Measurements from ENCODE around the gene OR8D4.
"Not testable (repeated sequence)": the region's sequence is repeated elsewhere in the genome, so short reads cannot be mapped to it uniquely, and the experiment has no call there.

OR8D4 gene

GRCh38 chr11:123901867-123902266 lies at the start of gene OR8D4:
OR8D4 (plus strand) TSS chr11:123902167; CDS start chr11:123906432, 4,265 bp downstream.
- DNase-seq (ENCODE audit: low read depth, low spot score) = no peak
- no peak within 1 kb of the TSS for H3K27ac ChIP-seq

GRCh38 chr11:123852321-123852720 lies 49.6 kb upstream of the OR8D4 start:
- no peak overlapping the region for H3K27ac ChIP-seq
- no peak for DNase-seq (ENCODE audit: low read depth, low spot score)

GRCh38 chr11:123853038-123853437 lies 48.9 kb upstream of the OR8D4 start:
- H3K27ac ChIP-seq = no peak overlapping the region
- DNase-seq (ENCODE audit: low read depth, low spot score) = no peak

- no peak overlapping the region for H3K27ac ChIP-seq
- no peak for DNase-seq (ENCODE audit: low read depth, low spot score)
Measured at GRCh38 chr11:123856444-123856843, 45.5 kb upstream of the OR8D4 start.

GRCh38 chr11:123859731-123860130 lies 42.2 kb upstream of the OR8D4 start:
- DNase-seq (ENCODE audit: low read depth, low spot score) = no peak
- H3K27ac ChIP-seq = no peak overlapping the region

GRCh38 chr11:123865293-123865692 lies 36.7 kb upstream of the OR8D4 start:
- DNase-seq (ENCODE audit: low read depth, low spot score); H3K27ac ChIP-seq: not testable (repeated sequence)

- DNase-seq (ENCODE audit: low read depth, low spot score) = not testable (repeated sequence)
Measured at GRCh38 chr11:123867795-123868194, 34.2 kb upstream of the OR8D4 start.

GRCh38 chr11:123880912-123881311 lies 21.1 kb upstream of the OR8D4 start:
- H3K27ac ChIP-seq = no peak overlapping the region

More at GRCh38 chr11:123867795-123868194, 34.2 kb upstream of the OR8D4 start:
- not testable (repeated sequence) for H3K27ac ChIP-seq

GRCh38 chr11:123885570-123885969 lies 16.4 kb upstream of the OR8D4 start, which contains the start of gene TMEM225:
TMEM225 (minus strand) TSS chr11:123885670; CDS start chr11:123885425, 245 bp downstream.
- no peak within 1 kb of the TSS for H3K27ac ChIP-seq
- no peak for DNase-seq (ENCODE audit: low read depth, low spot score)

More at GRCh38 chr11:123880912-123881311, 21.1 kb upstream of the OR8D4 start:
- DNase-seq (ENCODE audit: low read depth, low spot score) = no peak

GRCh38 chr11:123892031-123892430 lies 9.9 kb upstream of the OR8D4 start:
- no peak overlapping the region for H3K27ac ChIP-seq
- no peak for DNase-seq (ENCODE audit: low read depth, low spot score)

GRCh38 chr11:123899792-123900191 lies 2.2 kb upstream of the OR8D4 start:
- DNase-seq (ENCODE audit: low read depth, low spot score) = no peak
- no peak overlapping the region for H3K27ac ChIP-seq

GRCh38 chr11:123903932-123904331 lies 2.0 kb downstream of the OR8D4 start:
- no peak overlapping the region for H3K27ac ChIP-seq
- DNase-seq (ENCODE audit: low read depth, low spot score) = no peak

GRCh38 chr11:123904932-123905331 lies 3.0 kb downstream of the OR8D4 start:
- no peak overlapping the region for H3K27ac ChIP-seq
- no peak for DNase-seq (ENCODE audit: low read depth, low spot score)

- H3K27ac ChIP-seq = no peak overlapping the region
- no peak for DNase-seq (ENCODE audit: low read depth, low spot score)
Measured at GRCh38 chr11:123905826-123906225, 3.9 kb downstream of the OR8D4 start.

GRCh38 chr11:123920943-123921342 lies 19.0 kb downstream of the OR8D4 start:
- DNase-seq (ENCODE audit: low read depth, low spot score) = no peak
- H3K27ac ChIP-seq = no peak overlapping the region

- no peak for DNase-seq (ENCODE audit: low read depth, low spot score)
- no peak overlapping the region for H3K27ac ChIP-seq
Measured at GRCh38 chr11:123924027-123924426, 22.1 kb downstream of the OR8D4 start.

- H3K27ac ChIP-seq = no peak within 1 kb of the TSS
- DNase-seq (ENCODE audit: low read depth, low spot score) = no peak
Measured at GRCh38 chr11:123939317-123939716, 37.4 kb downstream of the OR8D4 start, which contains the start of gene OR4D5. OR4D5 (plus strand) TSS chr11:123939617; CDS start chr11:123939617, 0 bp downstream.

GRCh38 chr11:123942413-123942812 lies 40.4 kb downstream of the OR8D4 start:
- DNase-seq (ENCODE audit: low read depth, low spot score) = no peak
- H3K27ac ChIP-seq = no peak overlapping the region

- DNase-seq (ENCODE audit: low read depth, low spot score) = no peak
- H3K27ac ChIP-seq = no peak within 1 kb of the TSS
Measured at GRCh38 chr11:123943738-123944137, 41.8 kb downstream of the OR8D4 start, which contains the start of gene OR6T1. OR6T1 (minus strand) TSS chr11:123943838; CDS start chr11:123943838, 0 bp downstream.

GRCh38 chr11:123945132-123945531 lies 43.2 kb downstream of the OR8D4 start:
- H3K27ac ChIP-seq = no peak overlapping the region
- DNase-seq (ENCODE audit: low read depth, low spot score) = no peak

GRCh38 chr11:123956752-123957151 lies 54.8 kb downstream of the OR8D4 start:
- no peak for DNase-seq (ENCODE audit: low read depth, low spot score)
- no peak overlapping the region for H3K27ac ChIP-seq
